Calu3 (cell line): ENCODE data around the gene GRM7. TPM values are rescaled to one million over a fixed set of nuclear protein-coding genes. Genes with fewer than 3 reads are reported as not detected.

ENCODE experiments used
- BruUV-seq: library from RNA; stranded (reverse); fragments of 400-500 nt; replicated peaks from 2 replicates; lab custom pipeline; 2021; lab: Mats Ljungman, UMichigan
- CTCF ChIA-PET: fragments of 300-600 bp; sonication (Branson Sonifier 250); formaldehyde crosslinking; loops from one replicate; lab custom pipeline; 2022; ENCODE audit warnings: antibody characterized with exemption; lab: Charles Lee
- DNase-seq: peaks from one replicate; pipeline ENCODE4 v3.0.0; 2022
- H3K27ac Mint-ChIP-seq: one replicate; pipeline ENCODE4 v1.8.0; 2022; ENCODE audit warnings: mixed read lengths; ENCODE audit not compliant: unreplicated experiment
- H3K27me3 Mint-ChIP-seq: one replicate; pipeline ENCODE4 v1.8.0; 2022; ENCODE audit warnings: mixed read lengths; ENCODE audit not compliant: unreplicated experiment
- H3K36me3 Mint-ChIP-seq: one replicate; pipeline ENCODE4 v1.8.0; 2022; ENCODE audit warnings: mild to moderate bottlenecking, moderate library complexity, mixed read lengths; ENCODE audit not compliant: insufficient read depth, unreplicated experiment
- H3K4me1 Mint-ChIP-seq: one replicate; pipeline ENCODE4 v1.8.0; 2022; ENCODE audit warnings: mild to moderate bottlenecking, low read depth, mixed read lengths; ENCODE audit not compliant: unreplicated experiment
- H3K4me3 Mint-ChIP-seq: one replicate; pipeline ENCODE4 v1.8.0; 2022; ENCODE audit warnings: mild to moderate bottlenecking, low read depth, moderate library complexity, mixed read lengths; ENCODE audit not compliant: unreplicated experiment
- H3K9me3 Mint-ChIP-seq: one replicate; pipeline ENCODE4 v1.8.0; 2022; ENCODE audit warnings: low read depth, mixed read lengths; ENCODE audit not compliant: unreplicated experiment
- intact Hi-C: fragments of 100-400 bp; cut with micrococcal nuclease; formaldehyde crosslinking; loops from one replicate; pipeline ENCODE4 v1.10.0; 2022; ENCODE audit not compliant: unreplicated experiment
- total RNA-seq: library from RNA; stranded (reverse); gene quantifications from 2 replicates; pipeline ENCODE4 v1.2.3, GENCODE V29; 2022
- TF ChIP-seq, protein P1 (sequence below): fragments of 200-600 bp; IDR thresholded peaks from one replicate; pipeline ENCODE4 v1.8.0; 2022; ENCODE audit warnings: antibody characterized with exemption; ENCODE audit not compliant: unreplicated experiment

GRM7 gene
- total RNA-seq, 1 experiment from 2014 or later: not detected

DNA sequence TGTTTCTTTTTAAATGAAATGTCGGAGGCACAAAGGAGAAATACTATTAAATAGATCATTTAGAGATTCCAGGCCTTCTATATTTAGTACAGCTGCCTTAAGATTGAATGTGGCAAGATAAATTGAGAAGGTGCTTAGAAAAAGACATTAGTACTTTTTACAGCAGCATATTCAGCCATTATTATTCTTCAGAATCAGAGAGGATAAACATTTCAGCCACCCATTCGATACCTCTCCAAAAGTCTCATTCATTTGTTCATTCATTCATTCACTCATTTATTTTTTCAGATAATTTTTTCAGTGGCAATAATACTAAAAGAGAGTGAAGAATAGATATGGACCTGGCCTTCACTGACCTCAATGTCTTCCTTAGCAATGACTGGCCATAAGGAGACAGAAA, 347.0 kb downstream of the GRM7 start:
- Mint-ChIP-seq H3K27ac (no peak overlapping the region), H3K4me3 (no peak overlapping the region), H3K4me1 (peaks cover 38% of the 10 kb centered on the region), H3K36me3 (no peaks in the 10 kb centered on the region), H3K9me3 (peaks cover 2% of the 10 kb centered on the region), H3K27me3 (no peaks in the 10 kb centered on the region)
- intact Hi-C loops: loop anchor here (10.0 kb wide), 1 partner anchor 297 kb away; no protein-coding TSS in a partner anchor
- no peak for DNase-seq
- TF ChIP-seq, protein P1, sequence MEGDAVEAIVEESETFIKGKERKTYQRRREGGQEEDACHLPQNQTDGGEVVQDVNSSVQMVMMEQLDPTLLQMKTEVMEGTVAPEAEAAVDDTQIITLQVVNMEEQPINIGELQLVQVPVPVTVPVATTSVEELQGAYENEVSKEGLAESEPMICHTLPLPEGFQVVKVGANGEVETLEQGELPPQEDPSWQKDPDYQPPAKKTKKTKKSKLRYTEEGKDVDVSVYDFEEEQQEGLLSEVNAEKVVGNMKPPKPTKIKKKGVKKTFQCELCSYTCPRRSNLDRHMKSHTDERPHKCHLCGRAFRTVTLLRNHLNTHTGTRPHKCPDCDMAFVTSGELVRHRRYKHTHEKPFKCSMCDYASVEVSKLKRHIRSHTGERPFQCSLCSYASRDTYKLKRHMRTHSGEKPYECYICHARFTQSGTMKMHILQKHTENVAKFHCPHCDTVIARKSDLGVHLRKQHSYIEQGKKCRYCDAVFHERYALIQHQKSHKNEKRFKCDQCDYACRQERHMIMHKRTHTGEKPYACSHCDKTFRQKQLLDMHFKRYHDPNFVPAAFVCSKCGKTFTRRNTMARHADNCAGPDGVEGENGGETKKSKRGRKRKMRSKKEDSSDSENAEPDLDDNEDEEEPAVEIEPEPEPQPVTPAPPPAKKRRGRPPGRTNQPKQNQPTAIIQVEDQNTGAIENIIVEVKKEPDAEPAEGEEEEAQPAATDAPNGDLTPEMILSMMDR: no peak
- BruUV-seq: no TSS peak
- CTCF ChIA-PET: no interaction called here

DNA sequence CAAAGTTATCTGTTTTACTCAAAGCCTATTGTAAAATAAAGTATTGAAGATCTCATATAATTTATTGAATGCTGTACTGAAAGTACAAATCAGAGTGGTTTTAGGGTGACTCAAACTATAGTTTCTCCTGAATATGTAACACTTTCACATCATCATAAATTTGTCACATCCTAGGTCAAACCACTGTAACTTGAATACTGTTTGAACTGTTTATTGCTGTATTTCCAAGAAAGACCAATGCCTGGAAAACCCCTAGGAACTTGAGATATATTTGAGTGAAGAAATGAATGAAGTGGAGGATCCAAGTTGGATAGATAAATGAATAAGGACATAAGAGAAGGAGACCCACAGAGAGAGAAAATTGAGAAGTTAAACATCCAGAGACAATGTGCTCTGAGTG, 348.2 kb downstream of the GRM7 start:
- no peak for DNase-seq
- no peak overlapping the region for H3K4me3 Mint-ChIP-seq
- CTCF ChIA-PET: no interaction called here
- H3K9me3 Mint-ChIP-seq: no peaks in the 10 kb centered on the region
- H3K36me3 Mint-ChIP-seq: no peaks in the 10 kb centered on the region
- H3K27ac Mint-ChIP-seq: no peak overlapping the region
- no TSS peak for BruUV-seq
- intact Hi-C loops: loop anchor here (10.0 kb wide), 1 partner anchor 296 kb away; no protein-coding TSS in a partner anchor
- H3K4me1 Mint-ChIP-seq: peaks cover 37% of the 10 kb centered on the region
- TF ChIP-seq, protein P1: no peak
- no peaks in the 10 kb centered on the region for H3K27me3 Mint-ChIP-seq

DNA sequence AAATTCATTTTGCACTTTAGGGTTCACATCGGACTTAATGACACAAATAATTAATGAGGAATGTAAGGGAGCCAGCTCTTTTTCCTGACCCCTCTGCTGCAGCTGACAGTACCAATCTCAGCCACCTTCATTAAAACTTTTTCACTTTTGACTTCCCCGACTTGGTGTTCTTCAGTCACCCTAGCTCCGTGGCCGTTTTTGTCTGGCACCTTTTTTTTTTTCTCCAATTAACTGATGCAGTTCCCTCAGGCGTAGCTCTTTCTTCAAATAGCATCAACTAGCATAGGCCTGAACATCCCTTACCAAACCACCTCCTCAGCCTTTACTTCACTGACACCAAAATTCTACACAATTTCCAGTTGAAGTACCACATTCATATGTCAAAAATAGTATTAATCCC, 350.8 kb downstream of the GRM7 start:
- CTCF ChIA-PET: interaction anchor here (0.7 kb wide), 2 partner anchors 237 to 826 kb away, joined by 3 read pairs; no protein-coding TSS in a partner anchor
- BruUV-seq: no TSS peak
- TF ChIP-seq, protein P1: no peak
- Mint-ChIP-seq H3K4me1 (peaks cover 10% of the 10 kb centered on the region), H3K9me3 (no peaks in the 10 kb centered on the region), H3K36me3 (no peaks in the 10 kb centered on the region), H3K4me3 (no peak overlapping the region), H3K27me3 (no peaks in the 10 kb centered on the region), H3K27ac (no peak overlapping the region)
- no peak for DNase-seq
- intact Hi-C loops: no loop called here

DNA sequence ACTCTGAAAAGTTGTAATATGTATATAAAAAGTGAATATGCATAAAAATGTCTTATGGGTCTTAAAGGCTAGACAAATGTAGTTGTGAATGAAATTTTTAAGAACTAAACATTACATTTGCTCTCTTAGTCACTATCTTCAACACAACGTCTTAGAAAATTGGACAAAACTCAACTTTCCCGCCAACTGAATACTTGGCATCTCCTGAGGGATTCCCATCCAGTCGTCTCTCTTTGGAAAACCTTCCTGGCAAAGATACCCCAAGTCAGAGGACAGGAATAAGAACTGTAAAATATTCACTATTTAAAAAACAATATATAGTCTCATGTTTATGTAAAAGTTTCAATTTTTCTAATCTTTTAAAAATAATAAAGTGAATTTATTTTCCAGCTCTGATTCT, 354.8 kb downstream of the GRM7 start:
- no peaks in the 10 kb centered on the region for H3K36me3 Mint-ChIP-seq
- no peak overlapping the region for H3K4me3 Mint-ChIP-seq
- intact Hi-C loops: no loop called here
- no peak overlapping the region for H3K27ac Mint-ChIP-seq
- CTCF ChIA-PET: no interaction called here
- no TSS peak for BruUV-seq
- no peaks in the 10 kb centered on the region for H3K27me3 Mint-ChIP-seq
- no peaks in the 10 kb centered on the region for H3K9me3 Mint-ChIP-seq
- DNase-seq: no peak
- no peaks in the 10 kb centered on the region for H3K4me1 Mint-ChIP-seq
- TF ChIP-seq, protein P1: no peak
